ENCODE data around the gene KCNQ1.
A peak's percentile ranks its signal among the peaks of the same experiment; 100 is the strongest.

The KCNQ1 gene

DNA sequence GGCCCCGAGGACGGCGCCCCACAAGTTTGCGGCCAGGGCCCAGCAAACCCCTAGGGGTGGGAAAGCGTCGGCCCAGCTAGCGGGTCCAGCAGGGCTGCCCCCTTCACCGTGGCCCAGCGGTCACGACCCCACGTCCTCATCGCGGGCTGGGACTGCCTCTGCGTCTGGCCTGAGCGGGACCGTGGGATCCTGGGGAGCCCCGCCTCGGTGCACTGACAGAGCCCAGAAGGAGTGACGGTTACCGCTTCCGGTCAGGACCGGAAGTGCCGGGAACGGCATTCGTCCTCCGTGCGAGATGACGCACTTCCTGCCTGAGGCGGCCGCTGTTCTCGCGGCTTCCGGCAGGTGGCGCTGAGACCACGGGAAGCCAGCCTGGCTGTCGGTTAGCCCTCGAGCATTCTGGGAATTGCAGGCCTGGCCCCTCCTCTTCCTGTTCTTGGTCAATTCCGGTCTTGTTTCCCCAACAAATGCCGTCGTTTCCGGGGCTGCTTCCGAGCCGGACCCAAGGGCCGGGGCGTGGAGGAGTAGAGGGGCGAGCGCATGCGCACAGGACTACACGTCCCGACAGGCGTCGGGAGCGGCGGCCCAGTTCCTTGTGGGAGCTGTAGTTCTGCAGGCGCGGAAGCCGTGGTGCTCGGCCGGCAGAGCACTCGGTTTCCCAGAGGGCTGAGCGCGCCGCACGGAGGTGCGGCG, 44.6 kb upstream of the KCNQ1 start, which contains the start of gene TSSC4:
Gene TSSC4 (plus strand): TSS at position 682 of the 693 bp plus-strand sequence. CDS start 1,884 bp downstream, outside the sequence.
- no peaks in the 10 kb centered on the region for H3K27me3 ChIP-seq (ENCODE audit: control insufficient read depth in 1 of 2, insufficient read depth in 1 of 2, low read length in 2 of 2)
- peak within 1 kb of the TSS; percentile 84 for H3K4me2 ChIP-seq (ENCODE audit: low read length, poor library complexity, severe bottlenecking)
- peaks cover 34% of the 10 kb centered on the region for H3K4me1 ChIP-seq (ENCODE audit: control insufficient read depth, insufficient read depth, low read depth, low read length)
- peak within 1 kb of the TSS; percentile 90 to 97 for H3K18ac ChIP-seq (ENCODE audit: low read depth in 1 of 2, low read length in 2 of 2)
- peak within 1 kb of the TSS in 1 of 2 experiments; percentile 87 for H3K14ac ChIP-seq (ENCODE audit: low read length in 2 of 2)
- H3K36me3 ChIP-seq (ENCODE audit: control insufficient read depth in 1 of 2, insufficient read depth in 2 of 2, low read depth in 1 of 2, low read length in 2 of 2): peaks cover 65 to 69% of the 10 kb centered on the region in 2 experiments
- H4K8ac ChIP-seq (ENCODE audit: low read length): peak within 1 kb of the TSS; percentile 96
- peak within 1 kb of the TSS; percentile 61 for H2BK15ac ChIP-seq (ENCODE audit: low read depth, poor library complexity, severe bottlenecking)
- no peaks in the 10 kb centered on the region for H3K9me3 ChIP-seq (ENCODE audit: control insufficient read depth, low read length)
- peak within 1 kb of the TSS in 1 of 2 experiments; percentile 47 for H3K23ac ChIP-seq (ENCODE audit: low read length in 2 of 2)
- H2AFZ ChIP-seq (ENCODE audit: low read depth, low read length): peak within 1 kb of the TSS; percentile 62
- peak within 1 kb of the TSS; percentile 60 for H2AK5ac ChIP-seq (ENCODE audit: low read length, severe bottlenecking)
- peak within 1 kb of the TSS; percentile 67 for H3K27ac ChIP-seq (ENCODE audit: low read length, poor library complexity, severe bottlenecking)
- 4% methylated on average over 66 of the region's 66 CpGs for WGBS
- peak within 1 kb of the TSS; percentile 97 for H4K91ac ChIP-seq (ENCODE audit: low read length)
- peak; percentile 100 for DNase-seq
- peak within 1 kb of the TSS; percentile 26 for H2BK5ac ChIP-seq (ENCODE audit: low read depth, low read length, poor library complexity, severe bottlenecking)
- peak within 1 kb of the TSS; percentile 79 to 98 for H3K4me3 ChIP-seq (ENCODE audit: insufficient read depth in 1 of 2, low read depth in 1 of 2, low read length in 2 of 2)
- H2BK12ac ChIP-seq (ENCODE audit: low read length in 2 of 2): peak within 1 kb of the TSS in 1 of 2 experiments; percentile 29
- H3K9ac ChIP-seq (ENCODE audit: low read length): peak within 1 kb of the TSS; percentile 99
- H3K4ac ChIP-seq (ENCODE audit: low read depth in 1 of 2, low read length in 2 of 2): peak within 1 kb of the TSS; percentile 89 to 96
- peak within 1 kb of the TSS; percentile 40 for H2BK120ac ChIP-seq (ENCODE audit: low read depth, low read length)
- H3K79me1 ChIP-seq (replicated peaks; ENCODE audit: low read length, poor library complexity, severe bottlenecking): peaks cover 31% of the 10 kb centered on the region

DNA sequence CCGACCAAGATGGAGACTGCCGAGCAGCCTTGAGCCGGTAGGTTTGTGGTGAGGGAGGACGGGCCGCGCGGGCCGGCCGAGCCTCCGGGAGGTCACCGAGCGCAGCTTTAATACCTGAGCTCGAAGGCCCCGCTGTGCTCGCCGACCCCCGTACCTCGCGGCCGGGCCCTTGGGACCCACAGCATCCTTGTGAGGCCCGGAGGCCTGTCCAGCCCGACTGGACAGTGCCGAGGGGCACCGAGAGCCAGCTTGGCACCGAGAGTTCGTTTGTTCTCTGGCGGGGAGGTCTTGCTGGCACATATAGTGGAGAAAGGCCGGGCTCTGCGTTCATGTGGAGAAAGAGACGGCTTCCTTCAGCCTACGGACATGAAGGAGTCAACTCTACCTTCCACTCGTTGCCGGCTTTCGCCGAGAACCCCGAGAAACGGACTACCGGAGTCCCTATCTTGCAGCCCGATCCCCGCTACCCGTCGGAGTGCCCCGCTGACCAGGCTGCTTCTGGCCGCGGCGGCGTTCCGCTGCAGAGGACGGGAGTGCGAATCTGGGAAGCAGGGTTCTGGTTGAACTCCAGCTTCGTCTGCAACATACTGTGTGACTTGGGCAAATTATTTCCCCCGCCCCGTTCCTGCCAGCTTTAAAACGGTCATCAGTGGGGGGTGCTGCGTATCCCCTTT, 43.9 kb upstream of the KCNQ1 start:
- Histone ChIP-seq H3K18ac (ENCODE audit: low read depth in 1 of 2, low read length in 2 of 2) (peak overlapping the region; percentile 15 to 94), H2BK5ac (ENCODE audit: low read depth, low read length, poor library complexity, severe bottlenecking) (no peak overlapping the region)
- under 1% methylated on average over 53 of the region's 55 CpGs for WGBS

DNA sequence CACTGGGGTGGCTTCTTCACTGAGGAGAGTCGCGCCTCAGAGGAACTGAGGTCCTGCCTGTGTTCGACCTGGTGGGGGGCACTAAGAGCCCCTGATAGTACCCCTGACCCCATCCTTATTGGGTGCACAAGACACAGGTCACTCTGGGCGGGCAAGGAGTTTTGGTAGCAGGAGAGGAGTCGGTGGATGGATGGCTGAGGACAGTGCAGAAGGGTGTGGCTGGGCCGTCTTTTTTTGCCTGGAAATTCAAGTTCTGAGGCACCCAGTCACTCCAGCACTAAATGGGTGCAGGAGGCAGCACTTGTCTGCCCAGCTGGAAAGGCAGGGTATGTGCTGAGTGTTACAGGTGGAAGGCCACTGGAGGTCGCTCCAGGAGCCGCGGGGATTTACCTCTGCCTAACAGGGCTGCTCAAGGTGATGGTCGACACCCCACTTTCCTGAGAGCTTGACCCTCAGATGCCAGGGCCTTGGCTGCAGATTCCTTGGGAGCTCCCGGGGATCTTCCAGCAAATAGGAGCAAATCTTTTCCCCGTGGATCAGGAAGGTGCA, 43.3 kb upstream of the KCNQ1 start:
- Histone ChIP-seq H3K27me3 (ENCODE audit: control insufficient read depth in 1 of 2, insufficient read depth in 1 of 2, low read length in 2 of 2) (no peaks in the 10 kb centered on the region), H2BK12ac (ENCODE audit: low read length in 2 of 2) (no peak overlapping the region), H2BK120ac (ENCODE audit: low read depth, low read length) (peak overlapping the region; percentile 40), H2AFZ (ENCODE audit: low read depth, low read length) (no peak overlapping the region), H3K36me3 (ENCODE audit: control insufficient read depth in 1 of 2, insufficient read depth in 2 of 2, low read depth in 1 of 2, low read length in 2 of 2) (peaks cover 52 to 56% of the 10 kb centered on the region in 2 experiments), H3K27ac (ENCODE audit: low read length, poor library complexity, severe bottlenecking) (no peak overlapping the region), H3K18ac (ENCODE audit: low read depth in 1 of 2, low read length in 2 of 2) (peak overlapping the region in 1 of 2 experiments; percentile 28), H4K8ac (ENCODE audit: low read length) (no peak overlapping the region), H3K79me1 (replicated peaks; ENCODE audit: low read length, poor library complexity, severe bottlenecking) (peaks cover 19% of the 10 kb centered on the region), H3K4me2 (ENCODE audit: low read length, poor library complexity, severe bottlenecking) (peak overlapping the region; percentile 84), H3K4me3 (ENCODE audit: insufficient read depth in 1 of 2, low read depth in 1 of 2, low read length in 2 of 2) (peak overlapping the region; percentile 79 to 98), H3K14ac (ENCODE audit: low read length in 2 of 2) (peak overlapping the region in 1 of 2 experiments; percentile 87), H3K4ac (ENCODE audit: low read depth in 1 of 2, low read length in 2 of 2) (peak overlapping the region; percentile 18 to 96), H2BK15ac (ENCODE audit: low read depth, poor library complexity, severe bottlenecking) (no peak overlapping the region), H3K9ac (ENCODE audit: low read length) (peak overlapping the region; percentile 99), H3K9me3 (ENCODE audit: control insufficient read depth, low read length) (no peaks in the 10 kb centered on the region), H3K4me1 (ENCODE audit: control insufficient read depth, insufficient read depth, low read depth, low read length) (peaks cover 38% of the 10 kb centered on the region), H2AK5ac (ENCODE audit: low read length, severe bottlenecking) (peak overlapping the region; percentile 60), H3K23ac (ENCODE audit: low read length in 2 of 2) (peak overlapping the region in 1 of 2 experiments; percentile 47), H2BK5ac (ENCODE audit: low read depth, low read length, poor library complexity, severe bottlenecking) (no peak overlapping the region), H4K91ac (ENCODE audit: low read length) (peak overlapping the region; percentile 3)
- WGBS: 65% methylated on average over 12 of the region's 12 CpGs
- DNase-seq: no peak

More for the DNA sequence above, 43.9 kb upstream of the KCNQ1 start:
- Histone ChIP-seq H2AFZ (ENCODE audit: low read depth, low read length) (peak overlapping the region; percentile 62), H3K4me1 (ENCODE audit: control insufficient read depth, insufficient read depth, low read depth, low read length) (peaks cover 36% of the 10 kb centered on the region), H3K27me3 (ENCODE audit: control insufficient read depth in 1 of 2, insufficient read depth in 1 of 2, low read length in 2 of 2) (no peaks in the 10 kb centered on the region), H2AK5ac (ENCODE audit: low read length, severe bottlenecking) (peak overlapping the region; percentile 60), H2BK15ac (ENCODE audit: low read depth, poor library complexity, severe bottlenecking) (peak overlapping the region; percentile 38), H3K79me1 (replicated peaks; ENCODE audit: low read length, poor library complexity, severe bottlenecking) (peaks cover 25% of the 10 kb centered on the region), H2BK12ac (ENCODE audit: low read length in 2 of 2) (peak overlapping the region in 1 of 2 experiments; percentile 29), H3K14ac (ENCODE audit: low read length in 2 of 2) (peak overlapping the region in 1 of 2 experiments; percentile 87), H4K8ac (ENCODE audit: low read length) (peak overlapping the region; percentile 81), H4K91ac (ENCODE audit: low read length) (peak overlapping the region; percentile 75), H2BK120ac (ENCODE audit: low read depth, low read length) (peak overlapping the region; percentile 40), H3K4me2 (ENCODE audit: low read length, poor library complexity, severe bottlenecking) (peak overlapping the region; percentile 84), H3K9me3 (ENCODE audit: control insufficient read depth, low read length) (no peaks in the 10 kb centered on the region), H3K4ac (ENCODE audit: low read depth in 1 of 2, low read length in 2 of 2) (peak overlapping the region; percentile 18 to 96), H3K27ac (ENCODE audit: low read length, poor library complexity, severe bottlenecking) (peak overlapping the region; percentile 64), H3K23ac (ENCODE audit: low read length in 2 of 2) (peak overlapping the region in 1 of 2 experiments; percentile 47), H3K4me3 (ENCODE audit: insufficient read depth in 1 of 2, low read depth in 1 of 2, low read length in 2 of 2) (peak overlapping the region; percentile 79 to 98), H3K9ac (ENCODE audit: low read length) (peak overlapping the region; percentile 99), H3K36me3 (ENCODE audit: control insufficient read depth in 1 of 2, insufficient read depth in 2 of 2, low read depth in 1 of 2, low read length in 2 of 2) (peaks cover 58 to 62% of the 10 kb centered on the region in 2 experiments)
- DNase-seq: peak; percentile 38

Data from mesenchymal stem cell (in vitro differentiated cells and primary cell).